Measurements from ENCODE around the gene CRIP1. TPM values are rescaled to one million over a fixed set of nuclear protein-coding genes. Genes with fewer than 3 reads are reported as not detected.

The CRIP1 gene
- polyA plus RNA-seq, 3 donors: 688 to 2,084 (median 1,032) TPM

DNA sequence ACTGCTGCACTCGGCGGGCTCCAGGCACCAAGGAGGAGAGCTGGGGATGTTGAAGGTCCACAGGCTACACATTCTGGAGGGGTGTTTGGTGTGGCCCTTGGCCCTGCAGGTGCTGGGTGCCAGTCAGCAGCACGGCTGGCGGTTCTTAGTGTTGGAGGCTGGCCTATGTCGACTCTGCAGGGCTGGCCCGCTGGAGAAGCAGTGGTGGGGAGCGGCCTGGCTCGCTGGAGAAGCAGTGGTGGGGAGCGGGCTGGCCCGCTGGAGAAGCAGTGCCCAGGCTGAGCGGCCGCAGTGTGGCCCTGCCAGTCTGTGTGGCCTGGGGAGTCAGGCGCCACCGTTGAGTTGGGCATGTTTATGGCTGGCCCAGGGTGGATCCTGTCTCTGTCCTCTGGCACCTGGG lies 39.7 kb upstream of the CRIP1 start:
- Mint-ChIP-seq H3K27ac (peak overlapping the region in 1 of 7 donors; percentile 50), H3K9me3 (no peaks in the 10 kb centered on the region), H3K36me3 (peaks cover 27 to 57% of the 10 kb centered on the region in 2 donors), H3K27me3 (ENCODE audit: low read depth in 3 of 3) (peaks cover 0 to 3% (median 0%) of the 10 kb centered on the region in 3 donors), H3K4me1 (no peaks in the 10 kb centered on the region), H3K4me3 (no peak overlapping the region)
- H3K9ac ChIP-seq (ENCODE audit: insufficient read depth, low read length, poor library complexity, severe bottlenecking): no peak overlapping the region
- no peak overlapping the region for H3K4me2 ChIP-seq (replicated peaks; ENCODE audit: extremely low read depth, low read length, poor library complexity, severe bottlenecking)
- H3K27me3 ChIP-seq (ENCODE audit: control insufficient read depth in 2 of 2, insufficient read depth in 2 of 2, low read length in 2 of 2): no peaks in the 10 kb centered on the region
- 93% methylated on average over 14 of the region's 14 CpGs for WGBS (ENCODE audit: insufficient coverage)
- intact Hi-C loops (cut with micrococcal nuclease): loop anchor here (5.0 to 10.0 kb wide), 3 partner anchors 45 to 78 kb away; partner anchors contain the start of genes TEDC1 (in 1 of the 2) and TMEM121 (in 1 of the 2)
- H3K9me3 ChIP-seq (replicated peaks in 1 of 2; ENCODE audit: control insufficient read depth in 1 of 2, insufficient read depth in 1 of 2, low read length in 2 of 2): no peaks in the 10 kb centered on the region
- H3K79me2 ChIP-seq (ENCODE audit: insufficient read depth, low read length): no peaks in the 10 kb centered on the region
- no peak overlapping the region for H2AFZ ChIP-seq (ENCODE audit: insufficient read depth, low read depth, low read length, poor library complexity, severe bottlenecking)
- TF ChIP-seq, protein P1, sequence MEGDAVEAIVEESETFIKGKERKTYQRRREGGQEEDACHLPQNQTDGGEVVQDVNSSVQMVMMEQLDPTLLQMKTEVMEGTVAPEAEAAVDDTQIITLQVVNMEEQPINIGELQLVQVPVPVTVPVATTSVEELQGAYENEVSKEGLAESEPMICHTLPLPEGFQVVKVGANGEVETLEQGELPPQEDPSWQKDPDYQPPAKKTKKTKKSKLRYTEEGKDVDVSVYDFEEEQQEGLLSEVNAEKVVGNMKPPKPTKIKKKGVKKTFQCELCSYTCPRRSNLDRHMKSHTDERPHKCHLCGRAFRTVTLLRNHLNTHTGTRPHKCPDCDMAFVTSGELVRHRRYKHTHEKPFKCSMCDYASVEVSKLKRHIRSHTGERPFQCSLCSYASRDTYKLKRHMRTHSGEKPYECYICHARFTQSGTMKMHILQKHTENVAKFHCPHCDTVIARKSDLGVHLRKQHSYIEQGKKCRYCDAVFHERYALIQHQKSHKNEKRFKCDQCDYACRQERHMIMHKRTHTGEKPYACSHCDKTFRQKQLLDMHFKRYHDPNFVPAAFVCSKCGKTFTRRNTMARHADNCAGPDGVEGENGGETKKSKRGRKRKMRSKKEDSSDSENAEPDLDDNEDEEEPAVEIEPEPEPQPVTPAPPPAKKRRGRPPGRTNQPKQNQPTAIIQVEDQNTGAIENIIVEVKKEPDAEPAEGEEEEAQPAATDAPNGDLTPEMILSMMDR (IDR thresholded peaks at IDR 0.05): no peak
- no peak overlapping the region for H3K4me3 ChIP-seq (replicated peaks in 1 of 3; ENCODE audit: low read depth in 2 of 3, low read length in 3 of 3)
- DNase-seq: no peak
- no peaks in the 10 kb centered on the region for H3K4me1 ChIP-seq (ENCODE audit: control insufficient read depth in 1 of 2, insufficient read depth in 2 of 2, low read length in 2 of 2)
- H3K27ac ChIP-seq (ENCODE audit: low read depth in 1 of 2, low read length in 2 of 2): no peak overlapping the region
- peaks cover 12% of the 10 kb centered on the region for H4K20me1 ChIP-seq (ENCODE audit: insufficient read depth, low read length)
- H3K36me3 ChIP-seq (replicated peaks in 1 of 2; ENCODE audit: control insufficient read depth in 1 of 2, insufficient read depth in 2 of 2, low read length in 2 of 2): peaks cover 24 to 44% of the 10 kb centered on the region in 2 donors

DNA sequence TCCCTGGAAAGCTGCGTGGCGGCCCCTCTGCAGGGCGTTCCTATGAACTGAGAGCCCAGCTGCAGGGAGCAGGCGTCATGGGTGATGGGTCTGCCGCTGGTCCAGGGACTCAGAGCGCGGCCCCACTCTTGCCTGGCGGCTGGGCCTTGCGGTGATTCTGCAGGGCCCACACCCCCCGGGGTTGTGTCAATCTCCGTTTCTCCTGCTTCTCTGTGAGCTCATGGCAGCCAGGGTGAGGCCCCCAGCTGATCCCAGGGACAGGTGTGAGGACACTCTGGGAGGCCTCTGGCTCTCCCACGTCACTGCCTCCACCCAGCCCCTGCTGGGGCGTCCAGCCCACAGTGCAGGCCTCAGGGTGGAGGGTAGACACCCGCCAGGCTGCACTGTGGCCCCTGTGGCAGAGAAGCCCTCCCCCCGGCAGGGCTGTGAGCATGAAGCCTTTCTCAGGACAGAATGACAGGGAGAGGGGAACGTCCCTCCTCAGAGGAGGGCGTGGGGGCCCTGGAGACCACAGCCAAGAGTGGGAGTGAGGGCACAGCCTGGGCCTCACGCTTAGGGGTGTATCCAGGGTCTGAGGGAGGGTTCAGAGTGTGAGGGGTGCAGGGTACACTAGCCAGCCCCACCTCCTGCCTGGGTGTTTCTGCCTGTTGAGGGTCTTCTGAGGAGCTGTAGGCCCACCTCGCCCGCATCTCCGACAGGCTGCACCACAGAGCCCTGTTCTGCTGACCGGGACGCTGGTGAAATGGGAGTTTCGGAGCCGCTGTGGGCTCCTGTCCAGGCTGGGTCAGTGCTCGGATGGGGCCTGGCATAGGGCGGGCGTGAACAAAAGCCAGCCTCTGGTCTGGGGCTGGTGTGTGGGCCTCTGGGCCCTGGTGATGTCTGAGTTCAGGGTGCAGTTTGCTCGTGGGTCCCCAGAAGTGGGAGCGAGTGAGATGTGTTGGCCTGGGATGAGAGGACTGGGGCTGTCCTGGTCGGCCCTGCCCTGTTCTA lies 38.7 kb upstream of the CRIP1 start:
- intact Hi-C loops (cut with micrococcal nuclease): loop anchor here (1.0 to 10.0 kb wide), 5 partner anchors 43 to 77 kb away; partner anchors contain the start of genes TEDC1 (in 2 of the 2) and TMEM121 (in 1 of the 2)
- Mint-ChIP-seq H3K27me3 (ENCODE audit: low read depth in 3 of 3) (peaks cover 0 to 2% (median 0%) of the 10 kb centered on the region in 3 donors), H3K4me1 (no peaks in the 10 kb centered on the region), H3K4me3 (no peak overlapping the region), H3K27ac (peak overlapping the region in 4 of 7 donors; percentile 11 to 60 (median 39)), H3K36me3 (peaks cover 27 to 55% of the 10 kb centered on the region in 2 donors), H3K9me3 (no peaks in the 10 kb centered on the region)
- H3K4me2 ChIP-seq (replicated peaks; ENCODE audit: extremely low read depth, low read length, poor library complexity, severe bottlenecking): no peak overlapping the region
- H3K4me3 ChIP-seq (replicated peaks in 1 of 3; ENCODE audit: low read depth in 2 of 3, low read length in 3 of 3): no peak overlapping the region
- no peak overlapping the region for H2AFZ ChIP-seq (ENCODE audit: insufficient read depth, low read depth, low read length, poor library complexity, severe bottlenecking)
- H3K4me1 ChIP-seq (ENCODE audit: control insufficient read depth in 1 of 2, insufficient read depth in 2 of 2, low read length in 2 of 2): no peaks in the 10 kb centered on the region
- TF ChIP-seq, protein P1 (IDR thresholded peaks at IDR 0.05): no peak
- H3K9me3 ChIP-seq (replicated peaks in 1 of 2; ENCODE audit: control insufficient read depth in 1 of 2, insufficient read depth in 1 of 2, low read length in 2 of 2): no peaks in the 10 kb centered on the region
- 95% methylated on average over 25 of the region's 31 CpGs for WGBS (ENCODE audit: insufficient coverage)
- no peak overlapping the region for H3K27ac ChIP-seq (ENCODE audit: low read depth in 1 of 2, low read length in 2 of 2)
- DNase-seq: no peak
- H3K9ac ChIP-seq (ENCODE audit: insufficient read depth, low read length, poor library complexity, severe bottlenecking): no peak overlapping the region
- peaks cover 12% of the 10 kb centered on the region for H4K20me1 ChIP-seq (ENCODE audit: insufficient read depth, low read length)
- H3K79me2 ChIP-seq (ENCODE audit: insufficient read depth, low read length): no peaks in the 10 kb centered on the region
- no peaks in the 10 kb centered on the region for H3K27me3 ChIP-seq (ENCODE audit: control insufficient read depth in 2 of 2, insufficient read depth in 2 of 2, low read length in 2 of 2)
- peaks cover 25 to 44% of the 10 kb centered on the region in 2 donors for H3K36me3 ChIP-seq (replicated peaks in 1 of 2; ENCODE audit: control insufficient read depth in 1 of 2, insufficient read depth in 2 of 2, low read length in 2 of 2)

All from CD14-positive monocyte (primary cell).